ENCODE measurements around the gene KLC4. TPM values are rescaled to one million over a fixed set of nuclear protein-coding genes. Genes with fewer than 3 reads are reported as not detected.
"Not testable (repeated sequence)": the region's sequence is repeated elsewhere in the genome, so short reads cannot be mapped to it uniquely, and the experiment has no call there.

KLC4 gene
- total RNA-seq, 1 donor from 2014 or later: 9.5 TPM

- H3K27me3 Mint-ChIP-seq; intact Hi-C loops (cut with micrococcal nuclease); H3K27ac Mint-ChIP-seq; DNase-seq; H3K4me1 Mint-ChIP-seq; H3K9me3 Mint-ChIP-seq; H3K4me3 Mint-ChIP-seq: not testable (repeated sequence)
- peaks cover 54% of the 10 kb centered on the region for H3K36me3 Mint-ChIP-seq (ENCODE audit: low read depth)
These were observed 18.0 kb upstream of the KLC4 start for GRCh38 chr6:43041475-43041874.

DNA sequence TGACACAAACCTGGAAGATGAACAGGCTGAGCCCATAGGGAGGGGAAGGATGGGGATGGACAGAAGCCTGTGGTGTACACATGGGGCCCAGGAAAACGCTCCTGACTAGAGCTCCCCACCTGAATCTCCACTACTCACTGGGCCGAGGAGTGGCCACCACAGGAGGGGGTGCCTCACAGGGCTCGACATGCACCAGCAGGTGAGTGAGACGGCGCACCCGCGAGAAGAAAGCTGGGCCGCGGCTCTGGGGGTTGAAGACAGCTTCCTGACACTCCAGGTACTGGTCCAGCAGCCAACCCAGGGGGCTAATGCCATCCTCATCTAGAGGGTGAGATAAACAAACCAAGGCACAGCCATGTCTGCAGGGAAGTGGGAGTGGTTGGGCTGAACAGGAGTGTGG is 16.1 kb upstream of the KLC4 start:
- H3K36me3 Mint-ChIP-seq (ENCODE audit: low read depth): peaks cover 43% of the 10 kb centered on the region
- H3K4me1 Mint-ChIP-seq: no peaks in the 10 kb centered on the region
- no peak overlapping the region for H3K4me3 Mint-ChIP-seq
- no peaks in the 10 kb centered on the region for H3K9me3 Mint-ChIP-seq
- no peak for DNase-seq
- intact Hi-C loops (cut with micrococcal nuclease): no loop called here
- no peaks in the 10 kb centered on the region for H3K27me3 Mint-ChIP-seq
- no peak overlapping the region for H3K27ac Mint-ChIP-seq

GRCh38 chr6:43045371-43045930 is 14.0 kb upstream of the KLC4 start:
- Mint-ChIP-seq H3K27ac (no peak overlapping the region), H3K36me3 (ENCODE audit: low read depth) (peaks cover 40% of the 10 kb centered on the region), H3K27me3 (no peaks in the 10 kb centered on the region), H3K4me1 (no peaks in the 10 kb centered on the region), H3K4me3 (no peak overlapping the region), H3K9me3 (no peaks in the 10 kb centered on the region)
- intact Hi-C loops (cut with micrococcal nuclease): no loop called here
- DNase-seq: no peak

GRCh38 chr6:43047998-43048397 is 11.4 kb upstream of the KLC4 start:
- no peak overlapping the region for H3K27ac Mint-ChIP-seq
- intact Hi-C loops (cut with micrococcal nuclease): no loop called here
- H3K9me3 Mint-ChIP-seq: no peaks in the 10 kb centered on the region

GRCh38 chr6:43050981-43051380 is 8.4 kb upstream of the KLC4 start:
- intact Hi-C loops (cut with micrococcal nuclease): loop anchor here (5.0 to 10.0 kb wide), 4 partner anchors 74 to 486 kb away; partner anchors contain the start of genes PEX6, POLR1C, UBR2 and YIPF3
- Mint-ChIP-seq H3K4me3 (peak overlapping the region; percentile 22), H3K27me3 (no peaks in the 10 kb centered on the region), H3K9me3 (no peaks in the 10 kb centered on the region), H3K36me3 (ENCODE audit: low read depth) (peaks cover 44% of the 10 kb centered on the region), H3K27ac (no peak overlapping the region), H3K4me1 (peaks cover 32% of the 10 kb centered on the region)
- no peak for DNase-seq

More at GRCh38 chr6:43047998-43048397, 11.4 kb upstream of the KLC4 start:
- Mint-ChIP-seq H3K36me3 (ENCODE audit: low read depth) (peaks cover 44% of the 10 kb centered on the region), H3K4me3 (no peak overlapping the region), H3K27me3 (no peaks in the 10 kb centered on the region), H3K4me1 (peaks cover 20% of the 10 kb centered on the region)
- DNase-seq: no peak

GRCh38 chr6:43052225-43052841 is 7.1 kb upstream of the KLC4 start:
- H3K4me1 Mint-ChIP-seq: peaks cover 32% of the 10 kb centered on the region
- DNase-seq: no peak

DNA sequence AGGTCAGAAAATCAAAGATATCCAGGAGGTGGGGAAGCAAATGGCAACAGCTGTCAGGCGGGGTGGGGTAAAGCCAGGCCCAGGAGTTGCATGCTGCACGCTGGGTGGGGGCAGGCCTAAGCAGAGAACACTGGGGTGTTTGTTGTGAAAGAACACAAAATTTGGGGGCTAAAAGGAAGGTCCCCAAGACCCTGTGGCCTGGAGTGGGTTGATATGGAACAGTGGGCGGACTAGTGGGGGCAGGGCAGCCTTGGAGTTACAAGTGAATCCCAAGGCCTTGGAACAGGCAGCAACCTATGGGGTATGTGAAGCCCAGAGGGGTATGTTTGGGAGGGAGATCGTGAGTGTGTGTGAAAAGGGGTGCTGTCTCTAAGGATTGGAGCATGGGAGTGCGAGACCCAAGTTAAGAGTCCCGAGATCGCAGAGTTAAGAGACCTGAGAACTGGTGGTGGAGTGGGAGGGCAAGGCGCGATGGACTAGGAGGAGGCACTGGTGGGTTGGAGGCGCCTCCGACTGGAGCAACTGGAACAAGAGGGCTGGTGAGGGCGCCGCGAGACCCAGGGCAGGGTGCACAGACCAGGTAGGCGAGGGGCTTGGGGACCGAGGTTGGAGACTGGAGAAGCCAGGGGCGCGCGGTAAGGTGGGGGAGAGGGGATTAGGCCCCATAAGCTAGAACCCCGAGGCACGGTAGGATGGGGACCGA is 6.4 kb upstream of the KLC4 start:
- Mint-ChIP-seq H3K36me3 (ENCODE audit: low read depth) (peaks cover 46% of the 10 kb centered on the region), H3K9me3 (no peaks in the 10 kb centered on the region), H3K27me3 (no peaks in the 10 kb centered on the region), H3K4me1 (peaks cover 36% of the 10 kb centered on the region), H3K27ac (peak overlapping the region; percentile 98), H3K4me3 (peak overlapping the region; percentile 96)
- peak; percentile 75 for DNase-seq
- intact Hi-C loops (cut with micrococcal nuclease): loop anchor here (1.0 to 10.0 kb wide), 6 partner anchors 32 to 488 kb away; partner anchors contain the start of genes CNPY3, PEX6, POLR1C and RRP36

More at GRCh38 chr6:43052225-43052841, 7.1 kb upstream of the KLC4 start:
- no peaks in the 10 kb centered on the region for H3K27me3 Mint-ChIP-seq
- peak overlapping the region; percentile 96 for H3K4me3 Mint-ChIP-seq
- H3K36me3 Mint-ChIP-seq (ENCODE audit: low read depth): peaks cover 40% of the 10 kb centered on the region
- intact Hi-C loops (cut with micrococcal nuclease): loop anchor here (5.0 to 10.0 kb wide), 4 partner anchors 75 to 488 kb away; partner anchors contain the start of genes PEX6, POLR1C, UBR2 and YIPF3
- no peaks in the 10 kb centered on the region for H3K9me3 Mint-ChIP-seq
- H3K27ac Mint-ChIP-seq: peak overlapping the region; percentile 98

DNA sequence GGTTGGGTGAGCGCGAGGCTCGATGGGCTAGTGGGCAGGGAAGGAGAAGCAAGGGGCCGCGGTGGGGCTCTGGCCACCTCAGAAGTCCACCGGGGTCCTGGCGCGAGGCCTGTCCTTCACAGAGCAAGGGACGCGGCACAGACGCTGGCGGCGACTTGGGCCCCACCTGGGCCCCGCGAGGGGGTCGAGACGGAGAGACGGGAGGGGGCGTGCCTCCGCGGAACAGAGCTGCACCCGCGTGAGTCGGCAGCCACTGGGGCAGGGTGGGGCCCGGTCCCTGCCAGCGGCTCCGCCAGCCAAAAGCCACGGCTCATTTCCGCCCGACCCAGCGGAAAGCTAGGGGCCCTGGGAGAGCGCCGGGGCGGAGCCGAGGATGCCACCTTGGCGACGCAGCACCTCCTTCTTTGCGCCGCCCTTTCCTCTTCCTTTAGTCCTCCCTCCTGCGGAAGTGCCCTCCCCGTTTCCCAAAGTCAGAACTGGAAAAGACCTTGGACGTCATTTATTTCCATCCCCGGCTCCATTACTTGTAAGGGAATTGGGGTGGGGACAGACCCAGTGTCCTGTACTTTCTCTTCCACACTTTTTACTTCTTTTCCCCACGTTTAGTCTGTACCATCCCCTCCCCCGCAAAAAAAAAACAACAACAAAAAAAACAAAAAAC is 5.8 kb upstream of the KLC4 start, which contains the start of gene CUL7:
Gene CUL7, minus strand, starts transcription at position 307 of the 661 bp plus-strand sequence. CDS start 1,063 bp downstream, outside the sequence.
- no peaks in the 10 kb centered on the region for H3K27me3 Mint-ChIP-seq
- H3K9me3 Mint-ChIP-seq: no peaks in the 10 kb centered on the region
- H3K36me3 Mint-ChIP-seq (ENCODE audit: low read depth): peaks cover 49% of the 10 kb centered on the region
- intact Hi-C loops (cut with micrococcal nuclease): loop anchor here (1.0 to 10.0 kb wide), 6 partner anchors 32 to 489 kb away; partner anchors contain the start of genes CNPY3, PEX6, POLR1C and RRP36
- H3K4me3 Mint-ChIP-seq: peak within 1 kb of the TSS; percentile 96
- peaks cover 43% of the 10 kb centered on the region for H3K4me1 Mint-ChIP-seq
- DNase-seq: peak; percentile 98
- peak within 1 kb of the TSS; percentile 98 for H3K27ac Mint-ChIP-seq

- Mint-ChIP-seq H3K27me3 (no peaks in the 10 kb centered on the region), H3K36me3 (ENCODE audit: low read depth) (peaks cover 47% of the 10 kb centered on the region), H3K4me3 (peak overlapping the region; percentile 96), H3K4me1 (peaks cover 46% of the 10 kb centered on the region), H3K27ac (peak overlapping the region; percentile 98), H3K9me3 (no peaks in the 10 kb centered on the region)
- intact Hi-C loops (cut with micrococcal nuclease): loop anchor here (5.0 to 10.0 kb wide), 4 partner anchors 77 to 490 kb away; partner anchors contain the start of genes PEX6, POLR1C, UBR2 and YIPF3
- no peak for DNase-seq
These were observed 5.1 kb upstream of the KLC4 start for GRCh38 chr6:43054206-43054943.

DNA sequence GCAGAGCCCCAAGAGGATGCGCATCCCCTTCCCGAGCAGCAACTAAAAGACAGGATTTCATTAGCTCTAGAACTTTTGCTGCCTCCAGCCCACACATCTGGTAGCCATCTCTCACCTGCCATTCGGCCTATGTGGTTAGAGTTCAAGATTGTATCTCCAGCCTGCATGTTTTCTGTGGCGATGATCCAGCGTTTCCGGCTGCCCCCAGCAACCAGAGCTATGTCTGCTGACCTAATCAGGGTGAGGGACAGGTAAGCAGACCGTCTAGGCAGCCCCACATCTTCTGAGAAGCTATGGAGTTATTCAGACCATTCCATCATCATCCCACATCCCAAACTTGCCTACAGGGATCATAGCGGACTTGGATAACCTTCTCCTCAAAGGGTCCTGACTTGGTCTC is 3.5 kb upstream of the KLC4 start:
- Mint-ChIP-seq H3K27me3 (no peaks in the 10 kb centered on the region), H3K36me3 (ENCODE audit: low read depth) (peaks cover 40% of the 10 kb centered on the region), H3K9me3 (no peaks in the 10 kb centered on the region), H3K27ac (no peak overlapping the region), H3K4me3 (no peak overlapping the region), H3K4me1 (peaks cover 55% of the 10 kb centered on the region)
- intact Hi-C loops (cut with micrococcal nuclease): loop anchor here (10.0 kb wide), 2 partner anchors 329 to 491 kb away; partner anchors contain the start of gene UBR2
- no peak for DNase-seq

- H3K4me3 Mint-ChIP-seq: peak overlapping the region; percentile 99
- H3K27me3 Mint-ChIP-seq: no peaks in the 10 kb centered on the region
- no peak for DNase-seq
- peaks cover 29% of the 10 kb centered on the region for H3K36me3 Mint-ChIP-seq (ENCODE audit: low read depth)
- peaks cover 40% of the 10 kb centered on the region for H3K4me1 Mint-ChIP-seq
- no peaks in the 10 kb centered on the region for H3K9me3 Mint-ChIP-seq
- intact Hi-C loops (cut with micrococcal nuclease): loop anchor here (2.0 to 10.0 kb wide), 3 partner anchors 74 to 494 kb away; partner anchors contain the start of genes PPP2R5D and UBR2
- peak overlapping the region; percentile 98 for H3K27ac Mint-ChIP-seq
These were observed 900 bp upstream of the KLC4 start for GRCh38 chr6:43058531-43058930.

DNA sequence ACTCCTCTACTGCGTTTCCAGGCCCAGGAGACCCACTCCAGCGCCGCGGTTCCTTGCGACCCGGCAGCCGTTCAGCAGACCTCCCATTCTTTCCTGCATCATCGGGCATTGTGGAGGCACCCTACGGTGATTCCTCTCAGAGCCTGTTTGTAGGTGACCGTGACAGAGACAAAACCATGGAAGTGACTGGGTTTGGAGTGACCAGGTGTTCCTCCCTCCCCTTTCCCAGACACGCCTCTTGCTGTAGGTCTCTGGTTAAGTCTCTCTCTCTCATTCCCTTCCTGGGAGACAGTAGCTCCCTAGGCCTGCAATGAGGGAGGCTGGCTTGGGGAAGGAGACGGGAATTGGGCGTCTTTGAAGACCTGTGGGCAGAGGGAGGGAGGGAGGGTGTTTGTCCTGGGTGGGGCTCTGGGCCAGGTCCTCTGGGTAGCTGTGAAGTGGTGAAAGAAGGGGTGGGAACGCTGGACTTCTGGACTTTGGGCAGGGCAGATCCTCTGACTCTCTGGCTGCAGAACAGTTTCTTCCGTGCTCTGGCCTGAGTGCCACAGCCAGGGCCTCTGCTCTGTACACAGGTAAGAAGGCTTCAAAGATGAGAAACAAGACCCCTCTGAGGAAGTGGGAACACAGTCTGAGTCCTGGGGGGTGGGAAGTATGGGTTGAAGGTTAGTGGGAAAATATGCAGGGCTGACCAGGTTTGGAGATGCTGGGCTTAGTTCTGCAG is 763 bp downstream of the KLC4 start:
- intact Hi-C loops (cut with micrococcal nuclease): no loop called here
- no peaks in the 10 kb centered on the region for H3K27me3 Mint-ChIP-seq
- no peaks in the 10 kb centered on the region for H3K9me3 Mint-ChIP-seq

More for the DNA sequence above, 763 bp downstream of the KLC4 start:
- Mint-ChIP-seq H3K4me3 (peak overlapping the region; percentile 99), H3K36me3 (ENCODE audit: low read depth) (peaks cover 24% of the 10 kb centered on the region), H3K27ac (peak overlapping the region; percentile 98), H3K4me1 (peaks cover 34% of the 10 kb centered on the region)
- no peak for DNase-seq

Data from activated CD4-positive, alpha-beta T cell treated with anti-CD3 and anti-CD28 coated beads, Interleukin-2, amount 10 ng/mL, durations not matched to agents 24 days and 14 days (primary cell).